Activated effector memory CD4-positive, alpha-beta T cell treated with Interleukin-2 at 50 U/mL for 16 hours (primary cell): Measurements from ENCODE around the gene CANT1.

ENCODE experiments used
- DNase-seq: peaks from one replicate; pipeline ENCODE4 v3.0.0-alpha.2; 2020

CANT1 gene

DNA sequence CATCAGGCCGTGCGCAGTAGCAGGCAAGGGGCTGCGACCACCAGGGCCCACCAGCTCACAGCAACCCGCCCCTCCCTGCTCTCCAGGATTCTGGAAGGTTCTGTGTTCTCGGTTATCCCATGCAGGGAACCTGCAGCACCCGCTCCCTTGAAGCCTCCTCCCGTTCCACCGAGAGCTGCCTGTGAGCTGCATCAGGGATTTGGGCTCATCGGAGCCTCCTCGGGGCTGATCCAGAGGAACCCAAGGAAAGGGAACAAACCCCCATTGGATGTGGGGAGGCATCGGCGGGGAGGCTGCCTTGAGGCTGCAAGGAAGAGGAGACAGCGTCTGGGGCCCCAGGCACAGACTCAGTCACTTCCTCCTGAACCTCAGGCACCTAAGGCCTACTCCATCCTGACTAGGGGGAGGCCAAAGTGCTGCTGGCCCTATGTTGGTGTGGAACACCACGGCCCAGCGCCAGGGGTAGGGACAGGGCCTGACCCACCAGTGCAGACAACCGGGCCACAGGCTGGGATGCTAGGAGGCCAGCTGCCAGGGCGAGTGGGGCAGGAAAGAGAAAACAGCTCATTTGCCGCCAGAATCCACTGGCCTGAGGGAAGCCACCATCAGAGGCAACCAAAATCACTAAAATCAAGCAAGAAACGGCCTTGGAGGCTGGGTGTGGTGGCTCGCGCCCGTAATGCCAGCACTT, 15.4 kb downstream of the CANT1 start:
- DNase-seq = no peak

DNA sequence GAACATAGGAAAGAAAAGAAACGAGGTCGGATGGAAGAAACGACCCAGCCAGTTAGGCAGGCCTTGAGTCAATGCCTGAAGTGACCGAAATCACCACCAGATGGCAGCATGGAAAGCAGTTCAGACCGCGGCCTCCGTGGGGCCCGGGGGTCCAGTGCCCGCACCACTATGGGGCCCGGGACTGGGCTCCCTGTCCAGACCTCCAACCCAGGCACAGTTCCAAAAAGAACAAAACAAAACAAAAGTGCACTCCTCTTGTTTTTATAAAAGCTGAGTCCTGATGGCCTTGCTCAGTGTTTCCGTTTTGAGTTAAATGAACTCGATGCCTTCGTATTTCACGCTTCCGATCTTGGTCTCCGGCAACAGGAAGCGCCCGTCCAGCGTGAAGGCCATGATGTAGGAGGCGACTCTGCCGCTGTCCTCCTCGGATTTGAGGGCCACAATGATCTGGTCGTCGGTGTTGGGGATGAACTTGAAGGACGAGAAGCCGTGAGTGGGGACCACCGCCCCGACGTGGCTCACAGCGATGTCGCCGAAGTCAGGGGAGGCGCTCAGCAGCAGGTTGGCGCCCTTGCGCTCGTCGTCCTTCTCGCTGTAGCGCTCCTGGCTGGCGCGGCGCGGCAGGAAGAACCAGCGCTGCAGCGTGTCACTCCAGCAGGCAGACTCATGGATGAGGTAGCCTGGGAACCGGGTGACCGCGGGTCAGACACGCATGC, 16.2 kb downstream of the CANT1 start:
- peak; percentile 27 for DNase-seq

DNA sequence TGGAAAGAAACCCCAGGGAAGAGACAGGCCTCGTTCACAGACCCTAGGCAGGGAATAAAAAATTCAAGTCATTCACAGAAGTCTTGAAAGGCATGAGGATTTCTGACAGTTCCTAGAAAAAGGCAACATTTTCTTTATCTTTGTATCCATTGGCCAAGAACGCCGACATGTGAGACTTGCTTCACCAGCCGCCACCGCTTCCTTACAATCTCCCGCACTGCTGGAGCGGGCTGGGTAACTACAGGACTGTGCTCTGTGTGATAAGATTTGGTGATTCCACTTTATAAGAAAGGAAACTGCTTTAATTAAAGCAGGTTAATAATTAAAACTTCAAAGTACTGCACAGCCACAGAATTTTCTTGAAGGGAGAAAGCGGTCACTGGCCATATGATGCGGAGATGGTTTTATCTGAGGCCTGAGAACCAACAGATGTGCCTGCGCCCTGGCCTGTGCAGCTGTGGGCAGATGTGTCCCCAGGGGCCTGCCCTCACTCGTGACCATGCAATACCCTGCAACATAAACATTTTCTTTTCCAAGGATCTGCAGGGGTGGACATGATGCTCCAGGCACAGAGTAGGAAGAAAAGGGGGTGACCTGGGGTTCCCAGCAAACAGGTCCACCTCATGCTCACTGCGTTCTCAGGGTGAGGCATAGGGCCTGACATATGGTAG, 16.9 kb downstream of the CANT1 start:
- DNase-seq = no peak

DNA sequence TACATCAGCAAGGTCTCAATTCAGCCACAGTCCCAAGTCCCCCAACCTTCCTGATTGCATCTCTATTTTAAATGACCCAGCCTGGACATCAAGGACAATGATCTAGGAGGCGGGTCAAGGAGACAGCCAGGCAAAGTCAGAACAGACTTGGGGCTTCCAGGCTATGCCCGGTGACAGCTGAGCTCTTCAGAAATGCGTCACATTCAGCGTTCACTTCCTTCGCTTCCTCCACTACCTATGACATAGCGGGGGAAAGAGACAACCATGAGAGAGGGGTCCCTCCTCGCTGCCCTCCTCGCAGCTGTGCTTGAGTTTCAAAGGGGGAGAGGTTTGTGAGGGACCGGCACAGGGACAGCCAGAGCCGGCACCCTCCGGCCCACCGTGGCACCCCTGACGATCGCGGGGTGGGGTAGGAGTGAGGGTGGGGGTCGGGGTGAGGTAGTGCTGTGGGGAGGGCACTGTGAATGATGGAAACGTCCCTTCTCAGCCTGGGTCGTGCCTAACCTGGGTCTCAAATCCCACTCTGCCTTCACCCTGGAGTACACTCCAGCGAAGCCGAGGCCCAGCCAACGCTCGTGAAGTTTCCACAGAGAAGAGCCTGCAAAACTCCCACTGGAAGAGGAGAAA, 17.5 kb downstream of the CANT1 start:
- DNase-seq = no peak

DNA sequence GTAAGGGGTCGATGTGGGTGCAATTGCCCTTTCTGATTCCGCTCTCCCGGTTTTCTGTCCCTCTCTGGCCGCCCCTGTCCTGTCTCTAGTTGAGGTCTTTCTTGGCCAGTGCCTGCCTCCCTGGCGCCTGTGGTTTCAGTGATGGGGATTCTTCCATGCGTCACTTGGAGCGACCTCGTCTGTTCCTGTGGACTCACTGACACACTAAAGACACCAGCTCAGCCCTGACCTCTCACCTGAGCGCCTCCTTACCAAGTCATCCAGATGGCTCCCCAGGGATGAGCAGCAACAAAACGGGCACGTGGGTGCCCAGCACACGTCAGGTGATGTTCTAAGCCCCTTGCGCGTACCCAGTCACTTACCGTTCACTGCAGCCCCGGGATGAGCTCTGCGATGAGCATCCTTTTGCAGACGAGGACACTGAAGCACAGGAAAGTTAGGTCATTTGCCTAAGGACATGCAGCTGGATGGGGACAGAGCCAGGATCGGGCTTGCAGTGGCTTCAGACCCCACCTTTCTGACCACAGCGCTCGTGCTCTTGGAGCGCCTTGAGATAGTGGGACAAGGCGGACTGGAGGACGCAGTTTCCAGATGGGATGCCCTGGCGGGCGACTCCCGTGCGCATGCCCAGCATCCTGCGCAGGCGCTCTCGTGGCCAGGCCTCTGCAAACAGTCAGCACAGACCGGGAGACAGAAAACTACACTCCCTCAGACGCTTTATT, 18.4 kb downstream of the CANT1 start:
- DNase-seq = no peak

DNA sequence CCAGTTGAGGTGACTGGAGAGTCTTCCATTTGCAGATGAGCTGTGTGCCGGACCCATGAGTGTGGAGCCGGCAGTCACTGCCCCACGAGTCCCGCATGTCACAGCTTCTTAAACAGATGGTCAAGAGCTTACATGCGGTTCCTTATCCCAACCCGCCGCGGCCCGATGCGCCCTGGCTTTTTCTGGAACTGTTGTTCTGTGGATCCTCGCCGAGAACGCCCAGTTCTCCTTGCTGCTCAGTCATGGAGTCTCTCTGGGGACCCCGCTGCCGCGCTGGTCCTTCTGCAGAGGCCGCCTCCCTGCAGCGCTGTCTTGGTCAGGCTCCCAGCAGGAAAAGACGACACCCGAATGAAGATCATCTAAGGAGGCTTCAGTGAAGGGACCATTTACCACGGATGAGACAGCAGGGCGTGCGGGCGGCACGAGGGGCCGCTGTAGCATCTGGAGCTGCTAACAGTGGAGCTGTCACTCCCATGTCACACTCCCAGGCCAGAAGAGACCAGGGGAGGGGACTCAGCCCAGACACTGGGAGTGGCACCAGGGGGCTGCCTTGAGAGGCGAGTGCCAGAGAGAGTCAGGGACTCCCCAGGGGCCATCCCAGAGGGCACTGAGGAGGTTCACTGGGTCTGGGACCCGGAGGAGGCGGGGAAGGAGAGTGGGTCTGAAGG, 19.1 kb downstream of the CANT1 start:
- no peak for DNase-seq

DNA sequence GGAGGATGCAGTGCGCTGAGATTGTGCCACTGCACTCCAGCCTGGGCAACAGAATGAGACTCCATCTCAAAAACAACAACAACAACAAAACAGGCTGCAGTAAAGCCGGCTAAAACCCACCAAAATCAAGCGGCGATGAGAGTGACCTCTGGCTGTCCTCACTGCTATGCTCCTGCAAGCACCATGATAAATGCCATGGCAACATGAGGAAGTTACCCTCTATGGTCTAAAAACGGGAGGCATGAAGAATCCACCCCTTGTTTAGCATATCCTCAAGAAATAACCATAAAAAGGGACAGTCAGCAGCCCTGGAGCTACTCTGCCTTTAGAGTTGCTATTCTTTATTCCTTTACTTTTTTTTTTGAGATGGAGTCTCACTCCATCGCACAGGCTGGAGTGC, 21.4 kb downstream of the CANT1 start:
- no peak for DNase-seq

DNA sequence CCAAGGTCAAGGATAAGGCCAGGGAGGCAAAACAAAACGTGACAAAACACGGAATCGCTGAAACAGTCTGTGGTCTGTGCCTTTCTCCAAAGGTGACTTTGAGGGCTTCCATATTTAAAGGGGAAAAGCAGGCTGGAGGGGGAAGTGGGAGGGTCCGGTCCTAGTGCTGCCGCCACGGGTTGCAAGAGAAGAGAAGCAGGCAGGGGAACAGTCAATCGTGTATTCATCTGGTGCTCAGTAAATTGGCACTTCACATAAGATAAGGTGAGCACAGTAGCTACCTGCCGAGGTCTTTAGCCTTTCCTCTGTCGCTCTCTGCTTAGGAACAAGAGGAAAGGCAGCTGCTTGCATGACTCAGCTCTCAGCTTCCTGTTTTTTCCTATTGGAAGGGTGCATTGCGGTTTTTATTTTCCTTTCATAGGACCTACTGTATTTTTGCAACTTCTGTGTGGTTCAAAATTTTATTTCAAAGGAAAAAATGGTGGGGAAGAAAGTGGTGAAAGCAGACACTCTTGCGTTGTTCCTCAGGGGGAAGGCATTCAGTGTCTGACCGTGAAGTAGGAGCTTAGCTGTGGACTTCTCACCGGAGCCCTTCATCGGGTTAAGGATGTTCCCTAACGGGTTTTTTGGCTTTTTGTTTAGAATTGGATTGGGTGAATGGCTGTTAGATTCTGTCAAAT, 22.8 kb downstream of the CANT1 start:
- no peak for DNase-seq

DNA sequence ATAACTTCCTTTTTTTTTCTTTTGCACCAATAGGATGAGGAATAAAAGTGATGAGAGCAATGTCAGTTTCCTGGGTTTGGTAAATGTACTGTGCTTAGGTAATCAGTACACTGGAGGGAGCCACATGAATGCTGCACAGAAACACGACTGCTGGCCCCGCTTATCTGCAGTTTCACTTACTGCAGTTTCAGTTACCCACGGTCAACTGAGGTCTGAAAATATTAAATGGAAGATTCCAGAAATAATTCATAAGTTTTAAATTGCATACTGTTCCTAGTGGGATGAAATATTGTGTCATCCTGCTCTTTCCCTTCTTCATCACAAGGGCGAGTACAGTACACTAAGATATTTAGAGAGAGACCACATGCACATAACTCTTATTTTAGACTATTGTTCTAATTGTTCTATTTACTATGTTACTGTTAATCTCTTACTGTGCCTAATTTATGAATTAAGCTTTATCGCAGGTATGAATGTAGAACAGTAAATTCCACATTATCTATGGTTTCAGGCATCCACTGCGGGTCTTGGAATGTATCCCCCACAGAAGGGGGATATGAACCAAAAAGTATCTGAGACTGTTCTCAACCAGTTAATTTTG, 23.4 kb downstream of the CANT1 start:
- DNase-seq = no peak

DNA sequence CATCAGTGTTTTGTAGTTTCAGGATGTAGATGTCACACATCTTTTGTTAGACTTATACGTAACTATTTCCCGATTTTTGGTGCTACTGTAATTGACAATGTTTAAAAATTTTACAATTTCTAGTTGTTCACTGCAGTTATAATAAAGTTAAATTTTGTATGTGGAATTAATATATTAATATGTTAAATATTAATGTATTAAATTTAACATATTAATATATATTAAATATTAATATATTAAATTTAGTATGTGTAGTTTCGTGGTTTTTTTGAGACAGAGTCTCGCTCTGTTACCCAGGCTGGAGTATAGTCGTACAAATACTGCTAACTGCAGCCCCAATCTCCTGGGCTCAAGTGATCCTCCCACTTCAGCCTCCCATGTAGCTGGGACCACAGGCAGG, 24.2 kb downstream of the CANT1 start:
- no peak for DNase-seq

DNA sequence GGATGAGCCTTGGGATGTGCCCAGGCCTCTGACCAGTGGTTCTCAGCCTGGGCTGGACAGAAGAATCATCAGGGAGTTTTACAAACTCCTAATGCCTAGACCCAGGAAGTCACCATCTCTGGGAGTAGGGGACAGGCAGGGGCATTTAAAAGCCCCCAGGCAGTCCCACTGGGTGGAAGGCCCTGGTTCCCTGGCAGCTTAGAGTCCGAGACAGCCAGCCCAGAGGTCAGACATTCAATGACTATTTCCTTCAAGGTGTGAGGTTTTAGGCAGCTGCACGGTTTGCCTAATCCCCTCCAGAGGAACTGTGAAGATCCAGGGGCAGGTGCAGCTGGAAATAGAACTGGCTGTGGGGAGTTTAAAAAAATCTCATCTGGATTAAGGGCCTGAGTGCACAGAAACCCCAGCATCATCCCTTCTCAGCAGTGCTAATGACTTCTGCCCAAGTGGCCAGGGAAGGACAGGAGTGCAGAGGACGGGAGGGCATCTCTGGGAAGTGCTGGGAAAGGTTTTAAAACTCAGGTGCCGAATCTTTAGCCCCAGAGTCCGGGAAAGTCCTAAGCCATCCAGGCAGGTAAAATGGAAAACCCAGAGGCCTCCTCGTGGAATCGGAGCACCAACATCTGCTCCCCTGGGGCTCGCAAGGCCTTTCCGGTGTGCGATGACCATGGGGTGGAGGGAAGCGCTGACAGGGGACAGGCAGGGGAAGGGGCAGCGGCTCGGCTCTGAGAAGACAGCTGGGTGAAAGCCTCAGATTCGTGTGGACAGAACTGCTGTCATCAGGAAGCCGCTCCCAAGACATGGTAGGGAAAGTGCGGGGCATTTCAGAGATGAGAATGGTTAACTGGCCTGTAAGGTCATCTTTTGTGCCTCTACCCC, 28.3 kb downstream of the CANT1 start:
- no peak for DNase-seq

DNA sequence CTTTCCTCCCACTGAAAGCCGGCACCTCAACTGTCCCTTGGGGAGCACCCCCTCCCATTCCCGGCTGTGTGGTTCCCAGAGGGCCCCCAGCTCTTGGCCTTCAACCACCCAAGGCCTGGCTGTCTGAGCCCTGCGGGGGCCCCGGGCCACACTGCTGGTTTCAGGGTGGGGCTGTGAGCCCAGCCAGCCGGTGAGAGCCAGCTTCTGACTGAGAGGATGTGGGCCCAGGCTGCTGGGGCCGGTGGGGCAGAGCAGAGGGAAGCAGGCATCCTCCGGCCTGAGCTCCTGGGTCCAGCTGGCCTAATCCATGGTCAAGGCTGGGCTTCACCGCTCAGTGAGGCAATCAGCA, 29.0 kb downstream of the CANT1 start:
- no peak for DNase-seq

DNA sequence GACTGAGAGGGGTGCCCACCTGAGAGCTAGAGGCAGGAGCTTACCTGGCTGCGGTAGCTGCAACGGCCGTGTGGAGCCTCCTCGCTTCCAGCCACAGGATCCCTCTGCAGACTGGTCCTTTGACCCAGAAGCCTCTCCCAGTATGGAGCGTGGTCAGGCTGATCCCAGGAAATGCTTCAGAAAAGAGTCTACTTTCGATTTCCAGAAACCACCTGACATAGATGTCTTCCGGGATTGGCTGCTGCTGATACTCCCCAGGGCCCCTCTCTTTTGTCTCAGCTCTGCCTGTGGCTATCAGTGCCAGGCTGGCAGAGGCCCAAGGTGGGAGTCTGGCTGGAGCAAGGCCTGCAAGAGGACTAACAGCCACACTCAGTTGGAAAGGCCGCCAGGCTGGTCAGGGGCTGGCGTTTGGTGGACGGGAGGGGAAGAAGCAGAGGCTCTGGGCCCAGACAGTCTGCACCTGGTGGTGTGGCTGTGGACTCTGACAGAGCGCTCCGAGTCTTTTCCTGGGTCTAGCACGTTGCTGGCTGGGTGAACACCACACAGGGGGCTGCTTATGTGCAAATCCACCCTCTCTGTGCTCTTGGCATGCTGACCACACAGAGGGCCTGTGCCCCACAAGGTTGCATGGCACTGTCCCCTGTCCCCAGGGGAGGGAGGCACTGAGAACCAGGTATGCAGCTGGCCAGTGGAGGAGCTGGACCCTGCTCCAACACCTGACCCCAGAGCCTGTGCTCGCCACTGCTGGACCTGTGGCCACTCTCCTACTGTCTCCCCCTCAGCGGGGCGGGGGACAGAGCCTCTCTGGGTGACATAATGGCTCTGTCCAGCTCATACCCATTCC, 29.6 kb downstream of the CANT1 start, which contains the start of gene LGALS3BP:
LGALS3BP (minus strand) TSS at position 144 of the 844 bp plus-strand sequence. CDS start 2,732 bp downstream, outside the sequence.
- peak; percentile 14 for DNase-seq

DNA sequence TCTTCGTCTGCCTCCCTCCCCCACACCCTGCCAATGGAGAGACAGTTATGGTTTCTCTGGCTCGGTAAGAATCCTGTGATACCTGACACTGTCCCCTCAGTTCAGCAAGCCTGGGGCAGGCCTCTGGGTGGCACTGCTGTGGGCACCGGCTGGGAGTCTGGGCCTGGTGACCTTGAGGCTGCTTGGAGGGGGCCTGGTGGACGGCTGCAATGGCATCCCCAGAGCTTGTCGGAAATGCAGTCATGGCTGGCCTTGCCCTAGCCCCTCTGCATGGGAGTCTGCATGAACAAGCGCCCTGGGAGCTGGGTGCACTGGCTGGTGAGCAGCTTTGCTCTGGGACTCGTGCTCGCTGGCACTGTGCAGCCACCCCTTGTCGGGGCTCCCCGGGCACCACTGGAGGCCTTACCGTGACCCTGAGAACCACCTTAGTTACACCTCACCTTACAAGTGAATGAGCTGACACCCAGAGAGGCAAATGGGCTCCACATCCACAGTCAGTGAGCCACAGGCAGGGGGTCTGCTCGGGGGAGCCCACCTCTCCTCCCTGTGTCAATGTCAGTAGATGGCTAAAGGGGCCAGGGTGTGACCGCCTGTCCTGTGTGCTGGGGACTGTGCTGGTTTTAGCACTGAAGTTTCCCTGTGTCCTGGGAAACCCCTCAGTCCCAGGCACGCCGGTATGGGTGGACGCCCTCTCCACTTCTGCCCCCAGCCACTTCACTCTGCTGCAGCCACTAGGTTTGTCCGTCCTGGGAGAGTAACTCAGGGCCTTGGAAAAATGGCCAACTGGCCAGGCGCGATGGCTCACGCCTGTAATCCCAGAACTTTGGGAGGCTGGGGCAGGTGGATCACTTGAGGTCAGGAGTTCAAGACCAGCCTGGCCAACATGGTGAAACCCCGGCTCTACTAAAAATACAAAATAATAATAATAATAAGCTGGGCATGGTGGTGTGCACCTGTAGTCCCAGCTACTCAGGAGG, 31.3 kb downstream of the CANT1 start:
- no peak for DNase-seq

DNA sequence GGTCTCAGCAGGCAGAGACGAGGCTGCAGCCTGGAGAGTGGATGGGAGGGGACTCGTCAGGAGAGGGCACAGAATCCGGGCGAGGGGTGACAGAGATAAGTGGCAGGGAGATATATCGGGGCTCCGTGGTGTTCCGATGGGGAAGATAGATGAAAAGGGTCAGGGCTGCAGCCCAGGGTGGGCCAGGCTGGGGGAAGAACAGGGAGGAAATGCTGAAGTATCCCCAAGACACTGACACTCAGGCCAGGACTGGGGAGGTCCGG, 32.0 kb downstream of the CANT1 start:
- no peak for DNase-seq

DNA sequence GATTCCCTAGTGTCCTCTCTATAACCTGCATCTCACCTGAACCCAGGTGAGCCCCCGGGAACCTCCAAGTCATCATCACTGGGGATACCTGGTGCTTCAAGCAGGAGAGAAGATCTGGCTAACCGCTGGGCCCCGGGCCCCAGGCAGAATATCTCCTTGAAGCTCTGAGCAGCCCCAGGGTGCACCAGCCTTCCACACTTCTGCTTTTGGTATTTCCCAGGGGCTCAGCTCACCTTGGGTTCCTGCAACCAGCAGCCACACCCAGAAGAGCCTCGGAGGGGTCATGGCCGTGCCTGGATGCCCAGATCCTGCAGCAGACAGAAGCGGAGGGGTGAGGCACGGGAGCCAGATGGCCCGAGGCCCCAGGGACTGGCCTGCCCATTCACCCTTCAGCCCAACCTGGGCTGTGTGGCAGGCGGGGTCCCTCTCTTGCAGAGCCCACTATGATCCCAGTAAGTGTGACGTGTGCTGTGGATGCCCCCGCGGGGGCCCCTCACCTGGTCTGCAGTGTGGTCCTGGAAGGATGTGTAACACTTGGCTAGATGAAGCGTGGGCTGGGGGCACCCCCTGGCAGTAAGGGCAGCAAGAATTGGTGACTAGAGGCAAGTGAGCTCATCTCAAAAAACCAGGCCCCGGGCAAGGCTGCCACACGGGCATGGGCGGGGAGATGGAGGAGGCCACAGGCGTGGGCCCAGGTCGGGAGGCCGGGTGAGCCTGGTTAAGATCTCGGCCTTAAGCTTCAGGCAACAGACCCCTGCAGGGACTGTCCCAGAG, 32.5 kb downstream of the CANT1 start:
- DNase-seq = no peak
